HepG2 (cell line): ENCODE data around the gene PLA2G4D. TPM values are rescaled to one million over a fixed set of nuclear protein-coding genes. Genes with fewer than 3 reads are reported as not detected.
A peak's percentile ranks its signal among the peaks of the same experiment; 100 is the strongest.

ENCODE experiments used
- ARNT ChIP-seq: fragments of 450-650 bp; IDR thresholded peaks from 2 replicates; pipeline ENCODE4 v1.6.1; 2017
- ASH2L ChIP-seq: fragments of 300-600, 200-600 bp; sonication (generic); IDR thresholded peaks from 2 replicates; pipeline ENCODE4 v1.7.0; 2017; ENCODE audit warnings: low read depth, mild to moderate bottlenecking, moderate library complexity, mixed read lengths, low read length; ENCODE audit not compliant: insufficient read length
- ERF ChIP-seq: IDR thresholded peaks from 2 replicates; pipeline ENCODE4 v1.6.1; 2018; ENCODE audit warnings: missing biosample characterization, missing genetic modification reagents
- FOSL2 ChIP-seq: sonication (generic); formaldehyde crosslinking; IDR thresholded peaks from 2 replicates; pipeline ENCODE4 v1.4.0; 2020; ENCODE audit warnings: missing genetic modification reagents
- HNF4G ChIP-seq, 2 experiments: sonication (generic) in 1 of 2; formaldehyde crosslinking in 1 of 2; IDR thresholded peaks; 2 replicates each; pipeline versions ENCODE4 v1.4.0 to v1.6.1; 2011 to 2020; ENCODE audit warnings: borderline replicate concordance in 2 of 2, low read depth in 2 of 2, mild to moderate bottlenecking in 2 of 2, low read length in 1 of 2, missing genetic modification reagents in 1 of 2, moderate library complexity in 1 of 2
- MAFF ChIP-seq: IDR thresholded peaks from 2 replicates; pipeline ENCODE4 v1.6.1; 2011; ENCODE audit warnings: low read depth, low read length, improper control_type of control experiment
- MYNN ChIP-seq: sonication (generic); formaldehyde crosslinking; IDR thresholded peaks from 2 replicates; pipeline ENCODE4 v1.4.0; 2020; ENCODE audit warnings: mild to moderate bottlenecking, low read depth, missing genetic modification reagents
- NFIC ChIP-seq: IDR thresholded peaks from 2 replicates; pipeline ENCODE4 v1.6.1; 2012; ENCODE audit warnings: mild to moderate bottlenecking, low read length, inconsistent platforms
- SIX1 ChIP-seq: sonication (generic); formaldehyde crosslinking; IDR thresholded peaks from 2 replicates; pipeline ENCODE4 v1.4.0; 2020; ENCODE audit warnings: missing genetic modification reagents, borderline replicate concordance
- U2AF2 ChIP-seq: fragments of 200-400 bp; formaldehyde crosslinking; IDR thresholded peaks from 2 replicates; pipeline ENCODE4 v1.6.1; 2017; ENCODE audit warnings: low read depth, mild to moderate bottlenecking, low read length
- ZBTB21 ChIP-seq: sonication (generic); formaldehyde crosslinking; IDR thresholded peaks from 2 replicates; pipeline ENCODE4 v1.4.0; 2020; ENCODE audit warnings: missing genetic modification reagents
- ZKSCAN1 ChIP-seq: fragments of 150-350 bp; IDR thresholded peaks from 2 replicates; pipeline ENCODE4 v1.6.1; 2014; ENCODE audit warnings: low read length
- ZNF331 ChIP-seq: sonication (generic); formaldehyde crosslinking; IDR thresholded peaks from 2 replicates; pipeline ENCODE4 v1.4.0; 2020; ENCODE audit warnings: missing genetic modification reagents
- ZNF33A ChIP-seq: sonication (generic); formaldehyde crosslinking; IDR thresholded peaks from 2 replicates; pipeline ENCODE4 v1.5.1; 2020; ENCODE audit warnings: missing genetic modification reagents, mild to moderate bottlenecking, moderate library complexity, borderline replicate concordance
- ZNF382 ChIP-seq: sonication (generic); formaldehyde crosslinking; IDR thresholded peaks from 2 replicates; pipeline ENCODE4 v1.5.0; 2020; ENCODE audit warnings: missing genetic modification reagents, mild to moderate bottlenecking, borderline replicate concordance
- polyA plus RNA-seq, 8 experiments: library from polyadenylated mRNA; depleted of rRNA in 3 of 8; stranded (reverse) in 7 of 8; unstranded in 1 of 8; fragments of >200 nt; fragmentation: Illumina TruSeq in 4 of 8; extraction: Trizol in 4 of 8; gene quantifications; 2 replicates each; pipeline versions ENCODE4 v1.2.1 to v1.2.3, GENCODE V29; 2011 to 2016; ENCODE audit warnings: low read depth in 4 of 8, missing spikeins in 1 of 8, mixed read lengths in 1 of 8; ENCODE audit not compliant: insufficient read depth in 1 of 8
- total RNA-seq, 5 experiments: library from RNA; depleted of rRNA; stranded (reverse); fragments of >200 nt; fragmentation: Illumina TruSeq; extraction: Trizol; gene quantifications; 2 replicates each; pipeline ENCODE4 v1.2.3, GENCODE V29; 2016; ENCODE audit warnings: low read depth in 1 of 5
- TF ChIP-seq, protein P1 (sequence below): sonication (generic); formaldehyde crosslinking; IDR thresholded peaks from 2 replicates; pipeline ENCODE4 v1.5.0; 2020; ENCODE audit warnings: missing genetic modification reagents
- TF ChIP-seq, protein P2 (sequence below): sonication (generic); formaldehyde crosslinking; IDR thresholded peaks from 2 replicates; pipeline ENCODE4 v1.4.0; 2020; ENCODE audit warnings: missing genetic modification reagents, mild to moderate bottlenecking, borderline replicate concordance
- TF ChIP-seq, protein P3 (sequence below): sonication (generic); formaldehyde crosslinking; IDR thresholded peaks from 2 replicates; pipeline ENCODE4 v1.8.1; 2023; ENCODE audit warnings: missing genetic modification reagents, mild to moderate bottlenecking, borderline replicate concordance
- TF ChIP-seq, protein P4 (sequence below): sonication (generic); formaldehyde crosslinking; IDR thresholded peaks from 2 replicates; pipeline ENCODE4 v1.4.0; 2020; ENCODE audit warnings: missing genetic modification reagents
- TF ChIP-seq, protein P5 (sequence below): sonication (generic); formaldehyde crosslinking; IDR thresholded peaks from 2 replicates; pipeline ENCODE4 v1.4.0; 2020; ENCODE audit warnings: missing genetic modification reagents, borderline replicate concordance

PLA2G4D gene
- total and polyA plus RNA-seq, 2 of the 13 experiments (the other 11 are each of a cell fraction or from before 2014, with no cell fraction given): 0.04 to 0.21 TPM

DNA sequence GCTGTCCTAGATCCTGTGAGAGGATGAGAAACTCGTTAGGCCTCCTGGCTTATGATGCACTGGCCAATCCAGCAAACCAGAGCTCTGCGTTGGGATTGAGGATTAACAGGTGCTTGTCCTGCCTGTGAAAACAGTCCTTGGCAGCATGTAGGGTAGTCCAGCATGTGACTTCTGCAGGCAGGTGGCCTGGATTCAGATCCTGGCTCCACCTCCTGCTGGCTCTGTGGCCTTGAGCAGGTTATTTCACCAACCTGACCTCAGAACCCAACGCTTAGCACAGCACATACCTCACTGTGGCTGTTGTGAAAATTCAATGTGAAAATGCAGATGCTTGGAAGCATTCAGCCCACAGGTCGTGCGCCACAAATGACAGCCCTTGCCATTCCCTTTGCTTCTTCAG is 33.6 kb downstream of the PLA2G4D start (continued):
- TF ChIP-seq, protein P1, sequence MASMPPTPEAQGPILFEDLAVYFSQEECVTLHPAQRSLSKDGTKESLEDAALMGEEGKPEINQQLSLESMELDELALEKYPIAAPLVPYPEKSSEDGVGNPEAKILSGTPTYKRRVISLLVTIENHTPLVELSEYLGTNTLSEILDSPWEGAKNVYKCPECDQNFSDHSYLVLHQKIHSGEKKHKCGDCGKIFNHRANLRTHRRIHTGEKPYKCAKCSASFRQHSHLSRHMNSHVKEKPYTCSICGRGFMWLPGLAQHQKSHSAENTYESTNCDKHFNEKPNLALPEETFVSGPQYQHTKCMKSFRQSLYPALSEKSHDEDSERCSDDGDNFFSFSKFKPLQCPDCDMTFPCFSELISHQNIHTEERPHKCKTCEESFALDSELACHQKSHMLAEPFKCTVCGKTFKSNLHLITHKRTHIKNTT (CRISPR knock-in tag): no peak
- no peak for TF ChIP-seq ERF
- no peak for TF ChIP-seq ZKSCAN1
- TF ChIP-seq, protein P2, sequence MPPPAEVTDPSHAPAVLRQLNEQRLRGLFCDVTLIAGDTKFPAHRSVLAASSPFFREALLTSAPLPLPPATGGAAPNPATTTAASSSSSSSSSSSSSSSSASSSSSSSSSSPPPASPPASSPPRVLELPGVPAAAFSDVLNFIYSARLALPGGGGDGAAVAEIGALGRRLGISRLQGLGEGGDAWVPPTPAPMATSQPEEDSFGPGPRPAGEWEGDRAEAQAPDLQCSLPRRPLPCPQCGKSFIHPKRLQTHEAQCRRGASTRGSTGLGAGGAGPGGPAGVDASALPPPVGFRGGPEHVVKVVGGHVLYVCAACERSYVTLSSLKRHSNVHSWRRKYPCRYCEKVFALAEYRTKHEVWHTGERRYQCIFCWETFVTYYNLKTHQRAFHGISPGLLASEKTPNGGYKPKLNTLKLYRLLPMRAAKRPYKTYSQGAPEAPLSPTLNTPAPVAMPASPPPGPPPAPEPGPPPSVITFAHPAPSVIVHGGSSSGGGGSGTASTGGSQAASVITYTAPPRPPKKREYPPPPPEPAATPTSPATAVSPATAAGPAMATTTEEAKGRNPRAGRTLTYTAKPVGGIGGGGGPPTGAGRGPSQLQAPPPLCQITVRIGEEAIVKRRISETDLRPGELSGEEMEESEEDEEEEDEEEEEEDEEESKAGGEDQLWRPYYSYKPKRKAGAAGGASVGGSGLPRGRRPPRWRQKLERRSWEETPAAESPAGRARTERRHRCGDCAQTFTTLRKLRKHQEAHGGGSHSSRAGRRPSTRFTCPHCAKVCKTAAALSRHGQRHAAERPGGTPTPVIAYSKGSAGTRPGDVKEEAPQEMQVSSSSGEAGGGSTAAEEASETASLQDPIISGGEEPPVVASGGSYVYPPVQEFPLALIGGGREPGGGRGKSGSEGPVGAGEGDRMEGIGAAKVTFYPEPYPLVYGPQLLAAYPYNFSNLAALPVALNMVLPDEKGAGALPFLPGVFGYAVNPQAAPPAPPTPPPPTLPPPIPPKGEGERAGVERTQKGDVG (CRISPR knock-in tag): no peak
- TF ChIP-seq SIX1: no peak
- no peak for TF ChIP-seq ZNF382
- no peak for TF ChIP-seq HNF4G (IDR thresholded peaks at IDR 0.05; ENCODE audit: borderline replicate concordance, low read depth, low read length)
- TF ChIP-seq HNF4G (CRISPR knock-in tag; IDR thresholded peaks at IDR 0.05; ENCODE audit: borderline replicate concordance, low read depth): no peak
- TF ChIP-seq, protein P3, sequence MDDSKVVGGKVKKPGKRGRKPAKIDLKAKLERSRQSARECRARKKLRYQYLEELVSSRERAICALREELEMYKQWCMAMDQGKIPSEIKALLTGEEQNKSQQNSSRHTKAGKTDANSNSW: no peak
- TF ChIP-seq U2AF2: no peak
- TF ChIP-seq FOSL2 (CRISPR knock-in tag): 0 out of 2 replicates have a peak, but pooled peaks have one; percentile 15
- TF ChIP-seq, protein P4, sequence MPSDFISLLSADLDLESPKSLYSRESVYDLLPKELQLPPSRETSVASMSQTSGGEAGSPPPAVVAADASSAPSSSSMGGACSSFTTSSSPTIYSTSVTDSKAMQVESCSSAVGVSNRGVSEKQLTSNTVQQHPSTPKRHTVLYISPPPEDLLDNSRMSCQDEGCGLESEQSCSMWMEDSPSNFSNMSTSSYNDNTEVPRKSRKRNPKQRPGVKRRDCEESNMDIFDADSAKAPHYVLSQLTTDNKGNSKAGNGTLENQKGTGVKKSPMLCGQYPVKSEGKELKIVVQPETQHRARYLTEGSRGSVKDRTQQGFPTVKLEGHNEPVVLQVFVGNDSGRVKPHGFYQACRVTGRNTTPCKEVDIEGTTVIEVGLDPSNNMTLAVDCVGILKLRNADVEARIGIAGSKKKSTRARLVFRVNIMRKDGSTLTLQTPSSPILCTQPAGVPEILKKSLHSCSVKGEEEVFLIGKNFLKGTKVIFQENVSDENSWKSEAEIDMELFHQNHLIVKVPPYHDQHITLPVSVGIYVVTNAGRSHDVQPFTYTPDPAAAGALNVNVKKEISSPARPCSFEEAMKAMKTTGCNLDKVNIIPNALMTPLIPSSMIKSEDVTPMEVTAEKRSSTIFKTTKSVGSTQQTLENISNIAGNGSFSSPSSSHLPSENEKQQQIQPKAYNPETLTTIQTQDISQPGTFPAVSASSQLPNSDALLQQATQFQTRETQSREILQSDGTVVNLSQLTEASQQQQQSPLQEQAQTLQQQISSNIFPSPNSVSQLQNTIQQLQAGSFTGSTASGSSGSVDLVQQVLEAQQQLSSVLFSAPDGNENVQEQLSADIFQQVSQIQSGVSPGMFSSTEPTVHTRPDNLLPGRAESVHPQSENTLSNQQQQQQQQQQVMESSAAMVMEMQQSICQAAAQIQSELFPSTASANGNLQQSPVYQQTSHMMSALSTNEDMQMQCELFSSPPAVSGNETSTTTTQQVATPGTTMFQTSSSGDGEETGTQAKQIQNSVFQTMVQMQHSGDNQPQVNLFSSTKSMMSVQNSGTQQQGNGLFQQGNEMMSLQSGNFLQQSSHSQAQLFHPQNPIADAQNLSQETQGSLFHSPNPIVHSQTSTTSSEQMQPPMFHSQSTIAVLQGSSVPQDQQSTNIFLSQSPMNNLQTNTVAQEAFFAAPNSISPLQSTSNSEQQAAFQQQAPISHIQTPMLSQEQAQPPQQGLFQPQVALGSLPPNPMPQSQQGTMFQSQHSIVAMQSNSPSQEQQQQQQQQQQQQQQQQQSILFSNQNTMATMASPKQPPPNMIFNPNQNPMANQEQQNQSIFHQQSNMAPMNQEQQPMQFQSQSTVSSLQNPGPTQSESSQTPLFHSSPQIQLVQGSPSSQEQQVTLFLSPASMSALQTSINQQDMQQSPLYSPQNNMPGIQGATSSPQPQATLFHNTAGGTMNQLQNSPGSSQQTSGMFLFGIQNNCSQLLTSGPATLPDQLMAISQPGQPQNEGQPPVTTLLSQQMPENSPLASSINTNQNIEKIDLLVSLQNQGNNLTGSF (CRISPR knock-in tag): no peak
- TF ChIP-seq, protein P5, sequence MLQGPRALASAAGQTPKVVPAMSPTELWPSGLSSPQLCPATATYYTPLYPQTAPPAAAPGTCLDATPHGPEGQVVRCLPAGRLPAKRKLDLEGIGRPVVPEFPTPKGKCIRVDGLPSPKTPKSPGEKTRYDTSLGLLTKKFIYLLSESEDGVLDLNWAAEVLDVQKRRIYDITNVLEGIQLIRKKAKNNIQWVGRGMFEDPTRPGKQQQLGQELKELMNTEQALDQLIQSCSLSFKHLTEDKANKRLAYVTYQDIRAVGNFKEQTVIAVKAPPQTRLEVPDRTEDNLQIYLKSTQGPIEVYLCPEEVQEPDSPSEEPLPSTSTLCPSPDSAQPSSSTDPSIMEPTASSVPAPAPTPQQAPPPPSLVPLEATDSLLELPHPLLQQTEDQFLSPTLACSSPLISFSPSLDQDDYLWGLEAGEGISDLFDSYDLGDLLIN (CRISPR knock-in tag): no peak
- TF ChIP-seq ZNF33A (CRISPR knock-in tag): no peak
- no peak for TF ChIP-seq ARNT
- no peak for TF ChIP-seq ASH2L
- TF ChIP-seq NFIC: no peak
- TF ChIP-seq ZBTB21 (CRISPR knock-in tag): 0 out of 2 replicates have a peak, but pooled peaks have one; percentile 44
- TF ChIP-seq MAFF: no peak
- TF ChIP-seq MYNN: no peak
- TF ChIP-seq ZNF331 (CRISPR knock-in tag): no peak
